Epidermal melanocyte (primary cell): Measurements from ENCODE around the gene HMGXB3.

ENCODE experiments used
- DNase-seq: peaks from one replicate; pipeline ENCODE4 v3.0.0; 2011; ENCODE audit warnings: low spot score; ENCODE audit not compliant: insufficient read length

The HMGXB3 gene

GRCh38 chr5:150051657-150052195 is 51.2 kb downstream of the HMGXB3 start:
- DNase-seq, result no peak

- no peak for DNase-seq
Measured at GRCh38 chr5:150052226-150052955, 51.9 kb downstream of the HMGXB3 start.

GRCh38 chr5:150052956-150053712 is 52.6 kb downstream of the HMGXB3 start:
- DNase-seq, result no peak

GRCh38 chr5:150053713-150054392 is 53.3 kb downstream of the HMGXB3 start:
- no peak for DNase-seq

GRCh38 chr5:150054569-150054968 is 54.0 kb downstream of the HMGXB3 start:
- no peak for DNase-seq

GRCh38 chr5:150055326-150056074 is 55.0 kb downstream of the HMGXB3 start:
- DNase-seq, result no peak

GRCh38 chr5:150056075-150056443 is 55.5 kb downstream of the HMGXB3 start:
- DNase-seq, result no peak

GRCh38 chr5:150057052-150057451 is 56.5 kb downstream of the HMGXB3 start:
- DNase-seq, result no peak

GRCh38 chr5:150057511-150057910 is 57.0 kb downstream of the HMGXB3 start:
- DNase-seq, result no peak

- no peak for DNase-seq
Measured at GRCh38 chr5:150057996-150058395, 57.5 kb downstream of the HMGXB3 start.

- peak; percentile 59 for DNase-seq
Measured at GRCh38 chr5:150058480-150059126, 58.1 kb downstream of the HMGXB3 start.

- no peak for DNase-seq
Measured at GRCh38 chr5:150059623-150060022, 59.1 kb downstream of the HMGXB3 start.

GRCh38 chr5:150060471-150060870 is 59.9 kb downstream of the HMGXB3 start:
- DNase-seq, result no peak

- DNase-seq, result no peak
Measured at GRCh38 chr5:150061538-150061995, 61.0 kb downstream of the HMGXB3 start.

- no peak for DNase-seq
Measured at GRCh38 chr5:150062216-150062922, 61.8 kb downstream of the HMGXB3 start.

GRCh38 chr5:150063638-150064037 is 63.1 kb downstream of the HMGXB3 start:
- no peak for DNase-seq

GRCh38 chr5:150064681-150065220 is 64.2 kb downstream of the HMGXB3 start:
- no peak for DNase-seq

- no peak for DNase-seq
Measured at GRCh38 chr5:150065346-150065745, 64.8 kb downstream of the HMGXB3 start.

GRCh38 chr5:150065886-150066285 is 65.3 kb downstream of the HMGXB3 start:
- DNase-seq, result no peak

GRCh38 chr5:150066436-150066835 is 65.9 kb downstream of the HMGXB3 start:
- no peak for DNase-seq
